Activated CD4-positive, alpha-beta T cell treated with anti-CD3 and anti-CD28 coated beads, Interleukin-10, Interleukin-2, amounts not matched to agents 100 ng/mL and 50 ng/mL, durations not matched to agents 16 hours and 8 hours (primary cell): Measurements from ENCODE around the gene MIA2.
"Not testable (repeated sequence)": the region's sequence is repeated elsewhere in the genome, so short reads cannot be mapped to it uniquely, and the experiment has no call there.

ENCODE experiments used
- DNase-seq: peaks from one replicate; pipeline ENCODE4 v3.0.0-alpha.2; 2020

The MIA2 gene

DNA sequence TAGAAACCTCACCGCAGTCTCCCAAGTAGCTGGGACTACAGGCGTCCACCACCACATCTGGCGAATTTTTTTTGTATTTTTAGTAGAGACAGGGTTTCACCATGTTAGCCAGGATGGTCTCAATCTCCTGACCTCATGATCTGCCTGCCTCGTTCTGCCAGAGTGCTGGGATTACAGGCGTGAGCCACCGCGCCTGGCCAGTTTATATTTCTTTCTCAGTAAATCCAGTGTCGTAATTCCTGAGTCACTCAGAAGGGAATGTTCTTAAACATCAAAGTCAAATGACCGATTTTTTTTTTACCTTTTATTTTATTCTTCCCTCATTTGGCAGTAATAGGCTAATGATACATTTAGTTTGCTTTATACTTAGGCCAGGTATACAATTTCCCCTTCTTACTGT is 118.0 kb downstream of the MIA2 start:
- DNase-seq = no peak

DNA sequence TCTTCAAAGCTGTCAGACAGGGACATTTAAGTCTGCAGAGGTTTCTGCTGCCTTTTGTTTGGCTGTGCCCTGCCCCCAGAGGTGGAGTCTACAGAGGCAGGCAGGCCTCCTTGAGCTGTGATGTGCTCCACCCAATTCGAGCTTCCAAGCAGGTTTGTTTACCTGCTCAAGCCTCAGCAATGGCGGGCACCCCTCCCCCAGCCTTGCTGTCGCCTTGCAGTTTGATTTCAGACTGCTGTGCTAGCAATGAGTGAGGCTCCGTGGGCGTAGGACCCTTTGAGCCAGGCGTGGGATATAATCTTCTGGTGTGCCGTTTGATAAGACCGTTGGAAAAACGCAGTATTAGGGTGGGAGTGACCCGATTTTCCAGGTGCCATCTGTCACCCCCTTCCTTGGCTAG is 125.4 kb downstream of the MIA2 start:
- DNase-seq = not testable (repeated sequence)

DNA sequence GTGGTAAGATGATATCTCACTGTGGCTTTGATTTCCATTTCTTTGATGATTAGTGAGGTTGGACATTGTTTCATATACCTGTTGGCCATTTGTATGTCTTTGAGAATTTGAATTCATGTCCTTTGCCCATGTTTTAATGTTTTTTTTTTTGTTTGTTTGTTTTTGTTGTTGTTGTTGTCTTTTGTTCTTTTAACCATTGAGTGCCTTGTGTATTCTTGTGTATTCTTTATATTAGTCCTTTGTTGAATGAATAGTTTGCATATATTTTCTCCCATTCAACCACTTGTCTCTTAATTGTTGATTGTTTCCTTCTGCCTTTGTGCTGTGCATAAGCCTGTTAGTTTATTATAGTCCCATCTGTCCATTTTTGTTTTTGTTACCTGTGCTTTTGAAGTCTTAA is 126.6 kb downstream of the MIA2 start:
- DNase-seq = no peak

DNA sequence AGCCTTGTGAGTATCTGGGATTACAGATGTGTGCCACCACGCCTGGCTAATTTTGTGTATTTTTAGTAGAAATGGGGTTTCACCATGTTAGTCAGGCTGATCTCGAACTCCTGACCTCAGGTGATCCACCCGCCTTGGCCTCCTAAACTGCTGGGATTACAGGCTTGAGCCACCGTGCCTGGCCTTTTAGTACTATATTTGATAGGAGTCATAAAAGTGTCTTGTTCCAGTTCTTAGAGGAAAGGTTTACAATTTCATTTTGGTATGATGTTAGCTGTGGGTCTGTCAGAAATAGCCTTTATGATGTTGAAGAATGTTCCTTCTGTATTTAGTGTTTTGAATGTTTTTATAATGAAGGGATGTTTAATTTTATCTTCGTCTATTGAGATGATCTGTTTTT is 127.8 kb downstream of the MIA2 start:
- not testable (repeated sequence) for DNase-seq

DNA sequence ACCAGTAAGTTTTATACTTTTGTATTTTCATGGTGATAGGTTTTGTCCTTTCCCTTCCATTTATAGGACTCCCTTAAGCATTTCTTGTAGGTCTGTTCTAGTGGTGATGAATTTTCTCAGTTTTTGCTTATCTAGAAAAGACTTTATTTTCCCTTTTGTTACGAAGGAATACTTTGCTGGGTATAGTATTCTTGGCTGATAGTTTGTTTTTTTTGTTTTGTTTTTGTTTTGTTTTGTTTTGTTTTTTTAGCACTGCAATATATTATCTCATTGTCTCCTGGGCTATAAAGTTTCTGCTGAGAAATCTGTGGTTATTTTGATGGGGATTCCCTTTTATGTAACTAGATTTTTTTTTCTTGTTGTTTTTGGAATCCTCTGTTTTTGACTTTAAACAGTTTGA is 130.8 kb downstream of the MIA2 start:
- DNase-seq = no peak

DNA sequence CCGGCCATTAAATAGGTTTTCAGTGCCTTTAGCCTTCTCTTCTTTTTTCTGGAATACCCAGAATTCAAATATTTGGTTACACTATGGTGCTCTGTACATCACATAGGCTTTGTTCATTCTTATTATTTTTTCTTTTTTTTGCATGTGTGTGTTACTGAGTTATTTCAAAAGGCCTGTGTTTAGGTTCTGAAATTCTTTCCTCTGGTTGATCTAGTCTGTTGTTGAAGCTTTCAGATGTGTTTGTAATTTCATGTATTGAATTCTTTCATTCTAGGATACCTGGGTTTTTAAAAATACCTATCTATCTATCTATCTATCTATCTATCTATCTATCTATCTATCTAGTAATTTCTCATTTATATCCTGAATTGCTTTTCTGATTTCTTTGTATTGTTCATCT is 131.6 kb downstream of the MIA2 start:
- no peak for DNase-seq

DNA sequence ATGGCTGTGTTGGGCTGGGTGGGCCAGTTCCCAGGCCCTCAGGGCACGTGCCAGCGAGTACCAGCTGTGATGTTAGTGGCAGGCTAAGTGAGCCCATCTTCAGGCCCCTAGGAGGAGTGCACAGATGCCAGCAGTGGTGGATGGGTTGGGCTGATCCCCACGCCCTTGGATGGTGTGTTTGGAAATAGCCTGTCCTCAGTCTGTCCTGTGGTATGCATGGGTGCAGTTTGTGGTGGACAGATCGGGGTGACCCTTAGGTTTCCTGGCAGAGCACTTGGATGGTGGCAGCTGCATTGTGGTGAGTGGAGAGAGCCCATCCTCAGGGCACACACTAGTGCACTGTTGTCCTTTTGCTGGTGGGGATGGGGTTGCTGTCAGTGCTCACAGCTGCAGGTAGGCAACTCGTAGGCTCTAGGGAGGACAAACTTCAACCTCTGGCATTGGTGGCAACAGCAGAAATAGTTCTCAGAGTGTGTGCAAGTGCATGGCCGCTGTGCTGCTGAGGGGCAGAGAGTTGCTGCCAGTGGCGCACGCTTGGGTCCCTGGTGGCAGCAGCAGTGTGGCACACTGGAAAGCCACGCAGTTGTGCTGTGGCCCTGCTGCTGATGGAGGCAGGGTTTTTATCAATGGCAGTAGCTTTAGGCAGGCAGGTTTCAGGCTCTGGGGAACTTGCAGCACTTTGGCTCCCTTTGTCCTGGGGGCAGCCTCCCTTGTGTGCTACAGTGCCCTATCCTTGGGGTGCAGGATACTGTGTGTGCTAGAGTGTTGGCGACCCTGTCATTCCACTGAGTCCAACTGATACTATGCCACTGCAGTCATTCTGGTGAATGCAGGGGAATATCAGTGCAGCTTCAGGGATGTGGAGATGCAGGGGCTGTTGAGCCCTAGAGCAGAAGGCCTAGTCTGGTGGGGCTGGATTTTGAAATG is 133.0 kb downstream of the MIA2 start:
- DNase-seq = no peak

DNA sequence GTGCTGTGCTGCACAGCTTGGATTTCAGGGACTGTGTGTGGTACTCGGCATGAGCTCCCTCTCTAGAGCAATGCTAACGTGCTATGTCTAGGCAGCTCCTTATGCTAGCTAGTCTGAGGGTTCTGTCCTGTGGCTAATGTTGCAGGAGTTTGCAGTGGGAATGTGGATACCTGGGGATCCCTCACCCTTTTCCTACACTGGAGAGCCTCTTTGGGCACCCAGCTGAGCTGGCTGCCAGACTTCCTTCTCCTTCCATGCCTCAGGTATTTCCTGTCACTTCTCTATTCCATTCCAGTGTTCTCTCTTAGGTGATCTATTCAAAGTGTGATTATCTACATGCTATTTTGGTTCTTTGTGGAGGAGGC is 133.7 kb downstream of the MIA2 start:
- DNase-seq = no peak

DNA sequence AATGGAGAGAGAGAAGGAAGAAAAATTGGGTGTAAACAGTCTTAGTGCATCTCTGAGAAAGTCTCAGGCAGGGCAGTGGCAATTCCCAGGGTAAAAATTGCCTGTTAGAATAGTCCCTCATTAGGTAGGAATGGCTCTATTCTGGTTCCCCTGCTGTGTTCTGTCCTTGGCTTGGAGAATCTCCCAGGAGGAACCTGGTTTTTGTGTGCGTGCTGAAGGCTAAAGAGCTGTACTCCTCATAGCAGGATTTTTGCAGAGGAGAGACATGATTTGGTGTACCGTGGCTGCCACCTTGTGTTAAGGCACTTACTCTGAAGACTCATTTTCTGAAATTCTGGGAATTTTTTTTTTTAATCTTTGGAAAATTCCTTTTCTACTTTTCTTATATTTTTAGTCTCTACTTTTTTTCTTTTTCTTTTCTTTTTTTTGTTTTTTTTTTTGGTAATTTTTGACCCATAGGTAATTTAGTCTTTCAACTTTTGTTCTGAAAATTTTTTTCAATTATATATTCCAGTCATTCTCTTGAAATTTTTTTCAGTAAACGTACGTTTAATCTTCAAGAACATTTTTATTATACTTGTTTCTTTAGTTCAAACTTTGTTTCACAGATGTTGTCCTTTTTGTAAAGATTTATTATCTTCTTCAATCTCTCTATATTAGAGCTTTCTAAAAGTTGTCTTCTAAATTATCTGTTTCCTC is 134.7 kb downstream of the MIA2 start:
- DNase-seq = peak; percentile 42

DNA sequence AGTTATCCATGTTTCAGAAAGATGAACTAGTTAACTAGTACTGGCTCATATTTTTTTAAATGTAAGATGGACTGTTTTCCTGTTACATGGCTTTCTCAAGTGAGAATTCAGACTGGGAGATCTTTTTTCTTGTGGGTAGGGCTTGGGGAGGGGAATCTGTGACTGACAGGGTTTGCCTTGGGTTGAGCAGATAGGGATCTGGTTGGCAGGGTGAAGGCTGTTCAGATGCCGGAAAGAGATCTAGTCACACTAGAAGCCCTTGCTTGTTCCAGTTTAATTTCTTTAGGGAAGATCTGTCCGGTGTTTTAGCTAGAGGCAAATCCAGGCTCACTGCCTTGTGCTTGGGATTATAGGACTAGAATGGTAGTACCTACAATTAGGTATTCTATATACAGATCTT is 135.3 kb downstream of the MIA2 start:
- no peak for DNase-seq

DNA sequence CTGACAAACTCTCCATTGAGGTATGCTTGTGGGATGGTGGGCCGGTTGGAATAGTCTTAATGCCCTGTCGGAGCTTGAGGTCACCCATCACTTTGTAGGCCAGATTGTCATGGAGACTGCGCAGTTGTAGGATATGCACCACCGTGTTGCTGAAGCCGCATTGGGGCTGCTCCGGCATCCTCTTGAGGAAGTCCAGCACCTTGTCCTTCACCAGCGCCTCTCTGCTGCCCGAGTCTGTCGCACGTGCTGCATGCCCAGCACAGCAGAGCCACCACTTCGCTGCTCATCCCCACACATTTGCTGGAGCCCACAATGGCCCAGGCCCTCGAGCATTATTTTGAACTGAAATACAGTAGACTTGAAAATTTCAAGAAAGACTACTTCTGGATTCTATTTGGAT is 136.7 kb downstream of the MIA2 start:
- DNase-seq = no peak

DNA sequence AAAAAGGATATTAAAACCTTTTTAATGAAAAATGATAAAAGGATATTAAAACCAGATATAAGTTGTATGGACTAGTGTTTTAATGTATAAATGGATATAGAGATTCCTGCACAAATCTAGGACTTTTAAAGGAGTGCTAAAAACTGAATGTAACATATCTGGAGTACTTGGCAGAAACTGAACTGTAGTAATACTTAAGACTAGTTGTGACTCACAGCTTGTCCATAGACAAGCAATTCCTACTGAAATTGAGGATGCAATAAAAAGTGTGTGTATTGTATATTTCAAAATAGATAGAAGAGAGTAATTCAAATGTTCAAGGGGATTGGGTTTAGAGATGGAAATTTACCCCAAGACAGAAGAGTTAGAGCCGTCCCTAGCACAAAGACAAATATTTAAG is 138.9 kb downstream of the MIA2 start:
- no peak for DNase-seq

DNA sequence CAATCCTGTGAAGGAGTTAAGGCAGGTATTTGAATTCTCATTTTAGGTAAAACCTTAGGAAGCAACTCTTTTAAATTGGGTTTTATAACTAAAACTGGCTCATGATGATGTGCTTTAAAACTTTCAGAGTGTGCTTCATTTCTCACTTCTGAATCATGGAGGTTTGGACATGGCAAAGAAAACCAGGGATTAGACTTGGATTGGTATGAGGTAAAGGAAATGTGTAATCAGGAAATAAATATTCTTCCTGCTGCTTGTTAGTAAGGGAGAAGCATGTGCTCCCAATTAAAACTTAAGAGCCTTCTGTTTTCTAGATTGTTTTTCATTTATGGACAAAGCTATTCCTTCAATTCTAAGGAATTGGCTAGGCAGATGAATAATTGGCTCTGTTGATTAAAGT is 141.1 kb downstream of the MIA2 start:
- no peak for DNase-seq

DNA sequence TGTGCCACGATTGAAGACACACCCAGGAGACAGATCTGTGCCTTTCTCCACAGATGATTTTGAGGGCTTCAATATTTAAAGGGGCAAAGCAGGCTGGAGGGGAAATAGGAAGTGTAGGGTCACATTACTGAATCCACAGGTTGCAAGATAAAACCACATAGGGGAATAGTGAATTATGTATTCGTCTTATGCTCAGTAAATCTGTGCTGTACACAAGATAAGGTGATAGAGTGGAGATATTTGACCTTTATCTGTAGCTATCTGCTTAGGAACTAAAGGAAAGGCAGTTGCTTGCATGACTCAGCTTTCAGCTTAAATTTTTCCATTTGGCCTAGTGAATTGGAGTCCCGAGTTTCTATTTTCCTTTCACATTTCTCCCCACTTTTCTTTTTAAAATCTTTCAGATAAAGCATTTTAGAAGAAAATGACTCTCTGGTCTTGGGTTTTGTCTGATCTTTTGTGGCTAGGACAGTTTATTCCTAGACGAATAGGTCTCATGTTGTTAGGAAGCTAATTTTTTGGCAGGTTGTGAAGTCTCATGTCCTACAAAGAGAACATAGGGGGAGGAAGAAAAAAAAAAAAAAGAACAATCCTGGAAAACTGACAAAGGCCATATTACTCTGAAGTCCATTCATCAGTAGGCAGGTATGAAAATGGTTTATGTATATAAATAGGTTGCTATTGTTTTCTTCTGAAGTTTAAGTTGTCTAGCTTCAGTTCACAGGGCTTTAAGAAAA is 143.1 kb downstream of the MIA2 start:
- no peak for DNase-seq

DNA sequence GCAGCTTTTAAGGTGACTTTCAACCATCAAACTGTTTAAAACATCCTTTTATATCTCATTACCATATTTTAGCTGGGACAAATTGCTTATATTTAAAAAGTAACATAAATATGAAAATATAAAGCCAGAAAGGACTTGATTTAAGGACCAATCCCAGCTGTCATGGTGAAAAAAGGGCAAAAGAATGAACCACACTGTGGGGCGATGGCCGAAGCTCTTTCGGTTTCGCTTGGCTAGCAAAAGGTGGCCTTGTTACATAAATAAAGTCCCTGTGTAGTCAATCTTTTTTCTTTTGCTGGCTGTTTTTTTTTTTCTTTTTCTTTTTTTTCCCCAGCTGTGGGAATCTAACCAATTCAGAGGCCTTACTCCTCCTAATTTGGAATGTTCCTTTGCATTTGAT is 147.7 kb downstream of the MIA2 start:
- no peak for DNase-seq

DNA sequence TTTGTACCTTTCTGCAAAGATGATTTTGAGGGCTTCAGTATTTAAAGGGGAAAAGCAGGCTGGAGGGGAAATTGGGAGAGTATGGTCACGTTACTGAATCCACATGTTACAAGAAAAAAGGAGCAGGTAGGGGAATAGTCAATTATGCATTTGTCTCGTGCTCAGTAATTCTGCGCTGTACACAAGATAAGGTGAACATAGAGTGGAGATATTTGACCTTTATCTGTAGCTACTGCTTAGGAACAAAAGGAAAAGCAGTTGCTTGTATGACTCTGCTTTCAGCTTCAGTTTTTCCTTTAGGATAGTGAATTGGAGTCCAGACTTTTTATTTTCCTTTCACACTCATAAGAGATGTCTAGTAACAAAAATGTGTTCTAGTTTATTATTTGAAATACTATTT is 148.7 kb downstream of the MIA2 start:
- DNase-seq = no peak

DNA sequence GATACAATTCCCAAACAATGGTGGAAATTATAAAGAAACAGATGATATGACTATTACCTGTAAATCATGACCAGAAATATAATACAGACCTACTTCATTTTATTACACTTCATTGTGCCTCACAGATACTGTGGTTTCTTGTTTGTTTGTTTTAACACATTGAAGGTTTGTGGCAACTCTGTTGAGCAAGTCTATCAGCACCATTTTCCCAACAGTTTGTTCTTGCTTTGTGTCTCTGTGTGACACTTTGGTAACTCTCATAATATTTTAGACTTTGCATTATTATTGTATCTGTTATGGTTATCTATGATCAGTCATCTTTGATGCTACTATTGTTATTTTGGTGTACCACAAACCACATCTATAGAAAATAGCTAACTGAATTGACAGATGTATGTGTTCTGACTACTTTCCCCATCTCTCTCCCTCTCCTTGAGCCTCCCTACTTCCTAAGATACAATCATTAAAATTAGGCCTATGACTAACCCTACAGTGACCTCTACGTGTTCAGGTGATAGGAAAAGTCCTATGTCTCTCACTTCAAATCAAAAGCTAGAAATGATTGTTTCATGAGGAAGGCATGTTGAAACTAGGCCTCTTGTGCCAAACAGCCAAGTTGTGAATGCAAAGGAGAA is 149.4 kb downstream of the MIA2 start:
- DNase-seq = peak; percentile 66

DNA sequence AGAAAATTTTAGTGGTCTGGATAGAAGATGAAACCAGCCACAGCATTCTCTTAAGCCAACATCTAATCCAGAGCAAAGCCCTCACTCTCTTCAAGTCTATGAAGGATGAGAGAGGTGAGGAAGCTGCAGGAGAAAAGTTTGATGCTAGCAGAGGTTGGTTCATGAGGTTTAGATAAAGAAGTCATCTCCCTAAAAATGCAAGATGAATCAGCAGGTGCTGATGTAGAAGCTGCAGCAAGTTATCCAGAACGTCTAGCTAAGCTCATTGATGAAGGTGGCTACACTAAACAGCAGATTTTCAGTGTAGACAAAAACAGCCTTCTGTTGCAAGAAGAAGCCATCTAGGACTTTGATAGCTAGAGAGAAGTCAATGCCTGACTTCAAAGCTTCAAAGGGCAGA is 150.0 kb downstream of the MIA2 start:
- DNase-seq = no peak

DNA sequence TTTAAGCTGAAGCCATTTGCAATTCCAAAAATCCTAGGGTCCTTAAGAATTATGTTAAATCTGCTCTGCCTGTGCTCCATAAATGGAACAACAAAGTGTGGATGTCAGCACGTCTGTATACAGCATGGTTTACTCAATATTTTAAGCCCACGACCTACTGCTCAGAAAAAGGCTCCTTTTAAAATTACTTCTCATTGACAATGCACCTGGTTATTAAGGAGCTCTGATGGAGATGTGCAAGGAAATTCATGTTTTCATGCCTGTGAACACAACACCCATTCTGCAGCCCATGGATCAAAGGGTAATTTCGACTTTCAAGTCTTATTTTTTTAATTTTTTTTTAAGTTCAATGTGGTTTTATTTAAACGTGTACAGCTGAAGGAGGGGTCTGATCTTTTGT is 150.5 kb downstream of the MIA2 start:
- DNase-seq = no peak

DNA sequence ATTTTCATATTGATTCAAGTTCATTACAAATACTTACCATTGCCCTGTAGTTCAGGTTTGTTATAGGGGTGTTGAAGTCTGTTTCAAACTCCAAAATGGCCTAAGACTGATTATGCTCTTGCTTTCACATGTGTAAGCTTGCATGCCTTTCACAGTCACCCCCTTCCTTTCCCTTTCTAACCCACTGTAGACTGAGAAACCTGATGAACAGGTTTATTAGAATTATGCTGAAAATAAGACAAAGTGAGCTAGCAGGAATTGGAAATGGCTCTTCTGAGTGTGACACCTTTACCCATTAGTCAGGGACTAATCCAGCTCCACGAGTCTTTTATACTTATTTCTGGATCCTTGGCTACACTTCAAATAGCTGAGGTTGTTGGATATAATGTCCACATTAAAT is 159.6 kb downstream of the MIA2 start:
- DNase-seq = no peak

DNA sequence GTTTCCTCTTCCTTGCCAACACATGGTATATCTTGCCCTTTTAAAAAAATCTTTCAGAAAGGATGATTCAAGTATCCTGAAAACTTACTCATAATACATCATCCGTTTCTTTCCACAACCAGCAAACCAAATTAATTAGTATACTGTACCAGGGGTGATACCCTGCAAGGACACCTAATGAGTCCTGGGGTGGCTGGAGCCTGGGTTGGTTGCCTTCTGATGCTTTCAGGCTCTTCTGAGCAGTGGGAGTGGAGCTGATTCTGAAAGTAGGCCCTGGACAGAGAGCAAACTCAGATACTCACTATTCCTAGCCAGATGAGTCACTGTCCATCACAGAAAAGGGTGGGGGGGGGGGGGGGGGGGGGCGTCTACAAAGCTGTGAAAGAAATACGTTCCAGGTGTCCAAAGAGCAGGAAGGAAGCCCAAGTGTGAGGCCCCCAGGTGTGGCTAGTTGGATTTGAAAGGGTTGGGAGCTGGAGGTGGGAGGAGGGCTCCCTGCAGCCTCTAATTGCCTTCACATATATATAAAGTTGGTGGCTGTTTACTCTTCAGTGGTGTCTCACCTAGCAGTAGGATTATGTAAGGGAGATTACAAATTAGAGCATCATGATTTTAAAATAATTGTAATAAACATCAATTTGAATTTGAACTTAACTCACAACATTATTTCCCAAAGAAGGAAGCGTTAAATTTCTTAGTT is 162.0 kb downstream of the MIA2 start:
- no peak for DNase-seq

DNA sequence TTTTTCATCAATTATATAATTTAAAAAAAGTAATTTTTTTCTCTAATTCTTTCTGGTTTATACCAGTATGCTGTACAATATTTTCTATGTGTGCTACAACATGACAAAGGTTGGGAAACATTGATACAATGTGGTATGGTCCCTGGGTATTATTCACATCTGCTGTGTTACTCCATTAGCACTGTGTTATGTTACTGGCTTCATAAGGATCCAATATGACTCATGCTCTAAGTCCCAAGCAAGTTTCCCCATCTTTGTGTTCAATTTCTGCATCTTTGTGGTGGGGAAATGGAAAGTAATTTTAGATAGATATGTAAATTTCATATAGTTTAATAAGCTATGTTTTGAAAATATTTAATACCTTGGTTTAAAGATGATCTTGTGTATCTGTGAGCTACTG is 162.7 kb downstream of the MIA2 start:
- DNase-seq = peak; percentile 5

DNA sequence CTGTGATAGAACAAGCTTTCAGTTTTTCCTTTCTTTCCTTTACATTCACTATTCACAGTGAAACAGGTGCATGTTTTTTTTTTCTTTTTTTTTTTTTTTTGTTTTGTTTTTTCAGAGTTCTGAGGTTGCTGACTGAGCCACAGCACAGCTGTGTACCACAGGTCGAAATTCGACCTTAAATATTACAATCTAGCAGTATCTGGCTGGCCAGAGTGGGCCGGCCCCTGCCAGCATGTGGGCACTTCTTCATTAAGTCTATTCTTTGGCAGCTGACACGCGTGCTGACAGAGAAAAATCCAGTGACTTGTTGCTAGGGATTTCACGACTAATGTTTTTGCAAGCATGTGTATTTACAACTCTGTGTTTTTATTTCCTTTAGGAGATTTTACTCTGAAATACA is 164.7 kb downstream of the MIA2 start:
- DNase-seq = no peak
